Omental fat pad (tissue), 4 donors: Measurements from ENCODE around the gene REXO5. TPM values are rescaled to one million over a fixed set of nuclear protein-coding genes. Genes with fewer than 3 reads are reported as not detected.

ENCODE experiments used
- ATAC-seq: fragments of 150-250 bp; one replicate; pipeline ENCODE4 v1.9.1; 2016; ENCODE audit warnings: mild to moderate bottlenecking, moderate library complexity; ENCODE audit not compliant: low FRiP score
- DNase-seq: peaks from one replicate; pipeline ENCODE4 v3.0.0-alpha.2; 2019; ENCODE audit warnings: low spot score
- CTCF ChIP-seq, 3 donors: fragments of 450-650 bp; IDR thresholded peaks; one replicate each; pipeline ENCODE4 v1.5.1; 2016 to 2017; ENCODE audit warnings: antibody characterized with exemption in 3 of 3, mild to moderate bottlenecking in 3 of 3, moderate library complexity in 2 of 3
- small RNA-seq: library from RNA; depleted of rRNA; stranded (forward); fragments of <200 nt; gene quantifications from one replicate; pipeline ENCODE3, GENCODE V24; 2016
- total RNA-seq, 4 donors: library from RNA; depleted of rRNA; stranded (reverse); fragments of >200 nt; gene quantifications; one replicate each; pipeline ENCODE4 v1.1.0, GENCODE V29; 2016

Gene REXO5
- total RNA-seq, 4 donors from 2014 or later: 1.7 to 4.6 (median 3.0) TPM

DNA sequence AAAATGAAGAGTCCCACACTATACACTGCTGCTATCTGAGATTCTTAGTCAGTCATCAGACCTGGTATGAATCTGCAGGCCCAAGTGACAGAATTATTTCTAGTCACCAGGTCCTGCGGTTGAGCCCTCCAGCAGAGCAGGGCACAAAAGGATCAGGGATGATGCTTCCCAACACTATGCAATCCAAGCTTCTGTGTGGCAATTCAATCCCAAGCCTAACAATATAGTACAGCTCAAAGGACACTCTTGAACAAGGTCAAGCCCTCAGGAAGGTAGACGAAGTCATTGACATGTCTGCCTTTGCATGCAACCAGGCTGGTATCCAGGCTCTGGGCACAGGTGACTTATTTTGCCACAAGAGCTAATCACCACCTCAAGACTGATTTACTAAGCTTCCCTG, 88.1 kb downstream of the REXO5 start:
- no peak for TF ChIP-seq CTCF (IDR thresholded peaks at IDR 0.05)
- no peak for DNase-seq
- ATAC-seq: no peak

DNA sequence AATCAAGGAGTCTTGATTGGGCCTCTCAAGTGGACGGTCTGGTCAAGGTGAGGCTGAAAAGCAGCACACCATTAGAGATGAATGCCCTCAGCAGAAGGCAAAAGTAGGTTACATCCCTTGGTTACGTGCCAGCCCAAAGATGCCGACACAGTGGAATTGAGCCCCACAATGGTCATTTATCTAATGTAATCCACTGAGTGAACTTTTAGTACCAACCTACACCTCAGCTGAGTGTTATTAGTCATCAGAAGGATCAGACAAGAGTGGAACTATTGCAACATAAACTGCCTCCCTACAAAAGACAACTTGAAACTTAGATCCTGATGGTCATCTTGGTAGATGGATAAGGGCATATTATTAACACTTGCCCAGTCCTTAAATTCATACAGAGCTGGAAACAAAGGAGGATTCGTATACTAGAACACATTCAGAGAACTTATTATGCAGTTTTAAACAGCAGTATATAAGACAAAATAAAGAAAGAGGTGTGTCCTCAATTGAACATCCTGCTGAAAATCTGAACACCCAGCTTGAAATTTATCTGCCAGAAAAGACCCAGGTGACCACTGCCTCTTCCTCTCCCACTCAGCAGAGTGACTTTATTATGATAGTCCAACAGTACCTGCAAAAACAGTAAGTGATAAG, 91.0 kb downstream of the REXO5 start:
- TF ChIP-seq CTCF (IDR thresholded peaks at IDR 0.05): no peak
- peak; percentile 12 for ATAC-seq
- no peak for DNase-seq

GRCh38 chr16:20897922-20898321, 91.6 kb downstream of the REXO5 start:
- DNase-seq (no peak), ATAC-seq (no peak)
- no peak for TF ChIP-seq CTCF (IDR thresholded peaks at IDR 0.05)

DNA sequence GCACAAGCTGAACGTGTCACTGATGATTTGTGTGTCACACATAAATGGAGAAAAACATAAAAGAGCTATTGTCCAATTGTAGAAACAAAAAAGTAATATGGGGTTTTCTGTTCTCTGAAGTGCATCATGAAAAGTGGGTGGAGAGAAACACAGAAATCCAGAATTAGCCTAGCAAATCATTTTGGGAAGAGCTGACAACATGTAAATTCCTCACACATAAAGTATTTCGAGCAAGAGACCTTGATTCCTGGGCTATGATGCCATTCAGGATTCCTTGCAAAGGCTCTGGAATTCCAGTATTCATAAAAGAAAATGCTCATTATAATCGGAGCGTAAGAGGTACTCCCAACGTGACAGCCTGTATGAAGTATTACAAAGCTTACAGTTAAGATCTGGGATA, 92.7 kb downstream of the REXO5 start:
- no peak for DNase-seq
- TF ChIP-seq CTCF (IDR thresholded peaks at IDR 0.05): no peak
- ATAC-seq: no peak

Small RNAs within 50 kb of the gene (small RNA-seq; reads per million reads assigned to genes)
- gene RF00618 (not detected), gene RNU6-944P (not detected)

Other genes starting within 250 kb of the REXO5 start
- gene ACSM2B, start 230.2 kb upstream of the REXO5 start, total RNA-seq: under 1 TPM in 1 of 4 donors, not detected in 3; 0.12 TPM
- gene ACSM1, start 108.8 kb upstream of the REXO5 start, total RNA-seq: 1 to 10 TPM in 2 of 4 donors, not detected in 2; 1.2 to 2.3 TPM
- gene THUMPD1, start 64.7 kb upstream of the REXO5 start, total RNA-seq: 10 to 100 TPM; 44.6 to 59.9 (median 45.5) TPM
- gene ACSM3, start 42.5 kb upstream of the REXO5 start, total RNA-seq: 10 to 100 TPM in 2 of 4 donors, 1 to 10 TPM in 2; 7.2 to 82.9 (median 10.9) TPM
- gene ERI2, start 55 bp upstream of the REXO5 start, total RNA-seq: 10 to 100 TPM in 3 of 4 donors, 1 to 10 TPM in 1; 7.7 to 16.3 (median 12.9) TPM
- 100 to 1,000 TPM in 1 of 4 donors, 10 to 100 TPM in 3; 37.4 to 103 (median 79.9) TPM for gene DCUN1D3, start 93.8 kb downstream of the REXO5 start, total RNA-seq
- gene LYRM1, start 94.2 kb downstream of the REXO5 start, total RNA-seq: 10 to 100 TPM; 31.3 to 68.3 (median 50.3) TPM